Stomach (tissue), 9 donors: ENCODE results near the gene METRNL. TPM values are rescaled to one million over a fixed set of nuclear protein-coding genes. Genes with fewer than 3 reads are reported as not detected.
"Not testable (repeated sequence)": the region's sequence is repeated elsewhere in the genome, so short reads cannot be mapped to it uniquely, and the experiment has no call there.

Experiments
- DNase-seq, 2 donors: peaks; one replicate each; pipeline versions ENCODE4 v3.0.0 to v3.0.0-alpha.2; 2013 to 2019
- H3K27ac ChIP-seq, 5 donors: fragments of 200-600 bp in 4 of 5; sonication (generic) in 4 of 5; one replicate each; pipeline ENCODE4 v1.5.1; 2013 to 2019; ENCODE audit warnings: mild to moderate bottlenecking in 1 of 5, moderate library complexity in 1 of 5
- H3K27me3 ChIP-seq, 3 donors: fragments of 200-600 bp; sonication (generic); one replicate each; pipeline ENCODE4 v1.5.1; 2017 to 2019; ENCODE audit warnings: mixed run types in 1 of 3
- H3K36me3 ChIP-seq, 4 donors: fragments of 200-600 bp; sonication (generic); 1 replicate in 3 of 4; 2 replicates in 1 of 4; pipeline ENCODE4 v1.5.1; 2016 to 2019
- H3K4me1 ChIP-seq, 4 donors: fragments of 200-600 bp; sonication (generic); one replicate each; pipeline ENCODE4 v1.5.1; 2016 to 2019
- H3K4me3 ChIP-seq, 4 donors: fragments of 200-600 bp; sonication (generic) in 3 of 4; one replicate each; pipeline ENCODE4 v1.5.1; 2016 to 2019; ENCODE audit warnings: mild to moderate bottlenecking in 1 of 4
- H3K9me3 ChIP-seq, 4 donors: fragments of 200-600 bp; sonication (generic); one replicate each; pipeline ENCODE4 v1.5.1; 2016 to 2019
- EP300 ChIP-seq: sonication (generic); formaldehyde crosslinking; IDR thresholded peaks from one replicate; pipeline ENCODE4 v1.6.1; 2017; ENCODE audit warnings: antibody characterized with exemption
- POLR2A ChIP-seq, 4 donors: fragments of 450-650 bp; IDR thresholded peaks; one replicate each; pipeline ENCODE4 v1.6.1; 2016; ENCODE audit warnings: antibody characterized with exemption in 4 of 4, control low read depth in 2 of 4, mild to moderate bottlenecking in 1 of 4, moderate library complexity in 1 of 4
- POLR2AphosphoS5 ChIP-seq, 3 donors: sonication (generic); formaldehyde crosslinking; IDR thresholded peaks; one replicate each; pipeline ENCODE4 v1.6.1; 2016; ENCODE audit warnings: antibody characterized with exemption in 3 of 3
- WGBS, 5 donors: extraction: QIAGEN DNeasy Blood & Tissue Kit in 3 of 5; methylation state at CpG; one replicate each; pipeline versions ENCODE4 v1.1.5 to v1.1.7; 2013 to 2018; 5-methylcytosine and 5-hydroxymethylcytosine counted together
- intact Hi-C: fragments of 100-400 bp; cut with DNase I; formaldehyde crosslinking; loops from one replicate; pipeline ENCODE4 v1.15.1; 2023; ENCODE audit warnings: low total_unique reads
- polyA plus RNA-seq, 3 donors: library from polyadenylated mRNA; stranded (reverse); fragments of 200-250 nt; gene quantifications; one replicate each; pipeline ENCODE4 v1.2.3, GENCODE V29; 2013
- total RNA-seq, 5 donors: library from RNA; depleted of rRNA; stranded (reverse); fragments of >200 nt; gene quantifications; one replicate each; pipeline versions ENCODE4 v1.1.0 to v1.2.3, GENCODE V29; 2014 to 2016
- TF ChIP-seq, protein P1 (sequence below), 7 experiments: fragments of 450-650 bp in 4 of 7; fragments of 200-600 bp in 3 of 7; sonication (generic) in 3 of 7; IDR thresholded peaks; one replicate each; pipeline ENCODE4 v1.5.1; 2016 to 2019; ENCODE audit warnings: antibody characterized with exemption in 7 of 7, control low read depth in 2 of 7, mild to moderate bottlenecking in 1 of 7
- donor health status: healthy with polysubstance abuse.
- donor health status: Bipolar disorder and iron deficiency.
- donor health status: healthy.

Gene METRNL
- total and polyA plus RNA-seq, 8 donors: 25.7 to 452 (median 42.5) TPM

DNA sequence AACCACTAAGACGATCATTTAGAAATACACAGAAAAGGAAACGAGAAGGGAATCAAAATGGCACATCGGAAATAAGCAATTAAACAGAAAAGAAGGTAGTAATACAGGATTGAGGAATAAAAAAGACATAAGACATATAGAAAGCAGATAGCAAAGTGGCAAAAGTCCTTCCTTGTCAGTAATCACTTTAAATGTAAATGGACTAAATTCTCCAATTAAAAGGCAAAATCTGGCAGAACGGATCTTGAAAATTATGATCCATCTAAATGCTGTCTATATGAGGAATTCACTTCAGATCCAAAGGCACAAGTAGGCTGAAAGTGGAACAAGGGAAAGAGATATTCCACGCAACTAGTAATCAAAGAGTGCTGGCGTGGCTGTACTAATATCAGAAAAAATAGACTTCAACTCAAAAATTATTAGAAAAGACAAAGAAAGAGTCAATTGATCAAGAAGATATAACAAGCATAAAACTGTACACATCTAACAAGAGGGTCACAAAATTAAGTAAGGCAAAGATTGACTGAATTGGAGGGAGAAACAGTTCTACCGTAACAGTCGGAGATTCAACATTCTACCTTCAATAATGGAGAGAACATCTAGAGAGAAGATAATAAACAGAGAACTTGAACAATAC, 36.8 kb upstream of the METRNL start:
- Histone ChIP-seq H3K4me3 (no peak overlapping the region), H3K4me1 (no peaks in the 10 kb centered on the region), H3K27me3 (no peaks in the 10 kb centered on the region), H3K36me3 (peaks cover 0 to 23% (median 21%) of the 10 kb centered on the region in 4 donors), H3K27ac (no peak overlapping the region), H3K9me3 (peaks cover 0 to 26% (median 10%) of the 10 kb centered on the region in 4 donors)
- DNase-seq: no peak
- WGBS, 5 donors: 85 to 92% (median 90%) methylated on average over 8 of the region's 8 CpGs
- TF ChIP-seq, protein P1, sequence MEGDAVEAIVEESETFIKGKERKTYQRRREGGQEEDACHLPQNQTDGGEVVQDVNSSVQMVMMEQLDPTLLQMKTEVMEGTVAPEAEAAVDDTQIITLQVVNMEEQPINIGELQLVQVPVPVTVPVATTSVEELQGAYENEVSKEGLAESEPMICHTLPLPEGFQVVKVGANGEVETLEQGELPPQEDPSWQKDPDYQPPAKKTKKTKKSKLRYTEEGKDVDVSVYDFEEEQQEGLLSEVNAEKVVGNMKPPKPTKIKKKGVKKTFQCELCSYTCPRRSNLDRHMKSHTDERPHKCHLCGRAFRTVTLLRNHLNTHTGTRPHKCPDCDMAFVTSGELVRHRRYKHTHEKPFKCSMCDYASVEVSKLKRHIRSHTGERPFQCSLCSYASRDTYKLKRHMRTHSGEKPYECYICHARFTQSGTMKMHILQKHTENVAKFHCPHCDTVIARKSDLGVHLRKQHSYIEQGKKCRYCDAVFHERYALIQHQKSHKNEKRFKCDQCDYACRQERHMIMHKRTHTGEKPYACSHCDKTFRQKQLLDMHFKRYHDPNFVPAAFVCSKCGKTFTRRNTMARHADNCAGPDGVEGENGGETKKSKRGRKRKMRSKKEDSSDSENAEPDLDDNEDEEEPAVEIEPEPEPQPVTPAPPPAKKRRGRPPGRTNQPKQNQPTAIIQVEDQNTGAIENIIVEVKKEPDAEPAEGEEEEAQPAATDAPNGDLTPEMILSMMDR (IDR thresholded peaks at IDR 0.05): no peak
- TF ChIP-seq POLR2AphosphoS5 (IDR thresholded peaks at IDR 0.05) (no peak), EP300 (no peak), POLR2A (IDR thresholded peaks at IDR 0.05) (no peak)
- intact Hi-C loops: no loop called here

GRCh38 chr17:83044479-83044878, 34.9 kb upstream of the METRNL start:
- H3K4me3 ChIP-seq: not testable (repeated sequence)

DNA sequence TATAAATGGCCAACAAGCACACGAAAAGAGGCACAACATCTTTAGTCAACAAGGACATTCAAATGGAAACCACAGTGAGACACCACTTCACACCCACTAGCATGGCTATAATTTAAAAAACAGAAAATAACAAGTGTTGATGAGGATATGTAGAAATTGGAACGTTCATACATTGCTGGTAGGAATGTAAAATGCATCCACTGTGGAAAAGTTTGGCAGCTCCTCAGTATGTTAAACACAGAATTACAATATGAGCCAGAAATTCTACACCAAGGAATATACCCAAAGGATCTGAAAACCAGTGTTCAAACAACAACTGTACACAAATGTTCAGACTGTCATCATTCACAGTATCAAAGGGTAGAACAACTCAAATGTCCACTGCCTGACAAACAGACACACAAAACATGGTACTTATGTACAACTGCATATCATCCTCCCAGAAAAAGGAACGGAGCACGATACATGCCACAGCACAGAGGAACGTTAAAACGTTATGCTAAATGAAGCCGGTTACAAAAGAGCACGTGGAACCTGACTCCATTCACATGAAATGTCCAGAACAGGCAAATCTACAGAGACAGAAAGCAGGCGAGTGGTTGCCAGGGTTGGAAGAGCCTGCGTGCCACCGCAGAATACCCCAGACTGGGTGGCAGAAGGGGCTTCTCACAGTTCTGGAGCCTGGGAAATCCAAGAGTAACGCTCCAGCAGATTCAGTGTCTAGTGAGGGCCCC, 32.8 kb upstream of the METRNL start:
- H3K4me1 ChIP-seq: peaks cover 8 to 20% (median 14%) of the 10 kb centered on the region in 4 donors
- H3K4me3 ChIP-seq: no peak overlapping the region
- intact Hi-C loops: no loop called here
- H3K9me3 ChIP-seq: peaks cover 0 to 16% (median 3%) of the 10 kb centered on the region in 4 donors
- TF ChIP-seq POLR2A (IDR thresholded peaks at IDR 0.05) (no peak), EP300 (no peak), POLR2AphosphoS5 (IDR thresholded peaks at IDR 0.05) (no peak)
- TF ChIP-seq, protein P1 (IDR thresholded peaks at IDR 0.05): no peak
- no peak overlapping the region for H3K27ac ChIP-seq
- H3K36me3 ChIP-seq: peaks cover 0 to 18% (median 10%) of the 10 kb centered on the region in 4 donors
- WGBS, 5 donors: 94 to 97% (median 95%) methylated on average over 11 to 12 of the region's 12 CpGs
- H3K27me3 ChIP-seq: no peaks in the 10 kb centered on the region
- no peak for DNase-seq

More at GRCh38 chr17:83044479-83044878, 34.9 kb upstream of the METRNL start:
- H3K27me3 ChIP-seq, H3K27ac ChIP-seq, DNase-seq, H3K4me1 ChIP-seq, intact Hi-C loops: not testable (repeated sequence)
- 97 to 98% (median 98%) methylated on average over 18 of the region's 18 CpGs for WGBS, 5 donors
- Histone ChIP-seq H3K36me3 (peaks cover 0 to 23% (median 16%) of the 10 kb centered on the region in 4 donors), H3K9me3 (peaks cover 0 to 26% (median 10%) of the 10 kb centered on the region in 4 donors)

GRCh38 chr17:83047182-83047478, 32.3 kb upstream of the METRNL start:
- WGBS, 5 donors: 43 to 83% (median 68%) methylated on average over 2 of the region's 2 CpGs

DNA sequence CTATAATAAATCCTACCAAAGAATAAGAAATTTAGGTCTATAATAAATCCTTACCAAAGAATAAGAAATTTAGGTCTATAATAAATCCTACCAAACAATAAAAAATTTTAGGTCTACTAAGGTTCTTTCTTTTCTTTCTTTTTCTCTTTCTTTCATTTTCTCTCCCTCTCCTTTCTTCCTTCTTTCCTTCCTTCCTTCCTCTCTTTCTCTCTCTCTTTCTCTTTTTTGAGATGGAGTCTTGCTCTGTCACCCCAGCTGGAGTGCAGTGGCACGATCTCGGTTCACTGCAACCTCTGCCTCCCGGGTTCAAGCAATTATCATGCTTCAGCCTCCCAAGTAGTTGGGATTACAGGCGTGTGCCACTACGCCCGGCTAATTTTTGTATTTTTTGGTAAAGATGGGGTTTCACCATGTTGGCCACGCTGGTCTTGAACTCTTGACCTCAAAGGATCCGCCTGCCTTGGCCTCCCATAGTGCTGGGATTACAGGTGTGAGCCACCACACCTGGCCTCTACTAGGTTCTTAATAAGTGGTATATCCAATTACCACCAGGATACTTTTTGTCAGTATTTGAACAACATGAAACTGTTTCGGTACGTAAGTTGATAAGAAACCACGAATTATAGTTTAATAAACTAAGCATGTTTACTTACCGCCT, 31.5 kb upstream of the METRNL start:
- 64 to 79% (median 73%) methylated on average over 12 of the region's 12 CpGs for WGBS, 5 donors
- Histone ChIP-seq H3K27ac (peak overlapping the region; percentile 65 to 93 (median 76)), H3K4me1 (peaks cover 15 to 29% (median 23%) of the 10 kb centered on the region in 4 donors)
- H3K36me3 ChIP-seq, H3K9me3 ChIP-seq, H3K27me3 ChIP-seq, H3K4me3 ChIP-seq, intact Hi-C loops: not testable (repeated sequence)
- DNase-seq: peak in 1 of 2 donors; percentile 22

More at GRCh38 chr17:83047182-83047478, 32.3 kb upstream of the METRNL start:
- Histone ChIP-seq H3K27ac (no peak overlapping the region), H3K9me3 (peaks cover 0 to 11% (median 0%) of the 10 kb centered on the region in 4 donors), H3K4me1 (peaks cover 10 to 22% (median 17%) of the 10 kb centered on the region in 4 donors), H3K36me3 (peaks cover 0 to 13% (median 6%) of the 10 kb centered on the region in 4 donors), H3K27me3 (no peaks in the 10 kb centered on the region), H3K4me3 (no peak overlapping the region)
- no peak for DNase-seq
- TF ChIP-seq EP300 (no peak), POLR2A (IDR thresholded peaks at IDR 0.05) (no peak), POLR2AphosphoS5 (IDR thresholded peaks at IDR 0.05) (no peak)
- TF ChIP-seq, protein P1 (IDR thresholded peaks at IDR 0.05): no peak
- intact Hi-C loops: no loop called here
